WTC11 (cell line): ENCODE measurements around the gene IQCE. TPM values are rescaled to one million over a fixed set of nuclear protein-coding genes. Genes with fewer than 3 reads are reported as not detected.

Experiments used
- ATAC-seq: fragments of 200-7000 bp; cut with Tn5 transposase; 2 replicates; pipeline ENCODE4 v1.10.0; 2021; ENCODE audit warnings: mild to moderate bottlenecking, moderate library complexity
- CTCF ChIA-PET: fragments of 300-600 bp; sonication (Branson Sonifier 250); formaldehyde crosslinking; loops from one replicate; lab custom pipeline; 2021; ENCODE audit warnings: antibody characterized with exemption; lab: Charles Lee
- POLR2A ChIA-PET: fragments of 350-600 bp; sonication (Branson Sonifier 250); formaldehyde crosslinking; loops from one replicate; lab custom pipeline; 2021; ENCODE audit warnings: antibody characterized with exemption; lab: Charles Lee
- DNase-seq: peaks from one replicate; pipeline ENCODE4 v3.0.0; 2021; ENCODE audit warnings: low spot score
- H3K27ac Mint-ChIP-seq: 2 replicates; pipeline ENCODE4 v1.8.0; 2021; ENCODE audit warnings: mixed read lengths
- H3K27me3 Mint-ChIP-seq: 2 replicates; pipeline ENCODE4 v1.8.0; 2021; ENCODE audit warnings: low read depth, mild to moderate bottlenecking, moderate library complexity, mixed read lengths
- H3K36me3 Mint-ChIP-seq: 2 replicates; pipeline ENCODE4 v1.8.0; 2021; ENCODE audit warnings: mixed read lengths
- H3K4me1 Mint-ChIP-seq: 2 replicates; pipeline ENCODE4 v1.8.0; 2022; ENCODE audit warnings: mixed read lengths
- H3K4me3 Mint-ChIP-seq: 2 replicates; pipeline ENCODE4 v1.8.0; 2021; ENCODE audit warnings: mild to moderate bottlenecking, moderate library complexity, mixed read lengths
- H3K9me3 Mint-ChIP-seq: 2 replicates; pipeline ENCODE4 v1.8.0; 2021; ENCODE audit warnings: mixed read lengths
- AR ChIP-seq: fragments of 250-450 bp; sonication (Bioruptor Pico); IDR thresholded peaks from 2 replicates; pipeline ENCODE4 v1.9.0; 2021; ENCODE audit warnings: mild to moderate bottlenecking
- ARID4B ChIP-seq: sonication (generic); formaldehyde crosslinking; IDR thresholded peaks from 2 replicates; pipeline ENCODE4 v1.8.0; 2023; ENCODE audit warnings: missing genetic modification reagents, mild to moderate bottlenecking, borderline replicate concordance
- ATF1 ChIP-seq: sonication (generic); formaldehyde crosslinking; IDR thresholded peaks from 2 replicates; pipeline ENCODE4 v1.8.1; 2023; ENCODE audit warnings: mild to moderate bottlenecking, moderate library complexity, missing genetic modification reagents
- ETV6 ChIP-seq: sonication (generic); formaldehyde crosslinking; IDR thresholded peaks from 2 replicates; pipeline ENCODE4 v1.8.1; 2022; ENCODE audit warnings: mild to moderate bottlenecking, missing genetic modification reagents
- FOXP4 ChIP-seq: sonication (generic); formaldehyde crosslinking; IDR thresholded peaks from 2 replicates; pipeline ENCODE4 v1.8.0; 2022; ENCODE audit warnings: mild to moderate bottlenecking, missing genetic modification reagents
- GABPB1 ChIP-seq: sonication (generic); formaldehyde crosslinking; IDR thresholded peaks from 2 replicates; pipeline ENCODE4 v1.8.1; 2023; ENCODE audit warnings: mild to moderate bottlenecking, missing genetic modification reagents
- GRHL2 ChIP-seq: fragments of 250-450 bp; sonication (Bioruptor Pico); IDR thresholded peaks from 2 replicates; pipeline ENCODE4 v1.8.0; 2022; ENCODE audit warnings: mild to moderate bottlenecking, moderate library complexity; ENCODE audit not compliant: insufficient replicate concordance, severe bottlenecking
- GTF2I ChIP-seq: fragments of 250-450 bp; sonication (Bioruptor Pico); conservative IDR thresholded peaks from 2 replicates; pipeline ENCODE4 v1.4.0; 2021; ENCODE audit warnings: mild to moderate bottlenecking
- IRF2 ChIP-seq: sonication (generic); formaldehyde crosslinking; IDR thresholded peaks from 2 replicates; pipeline ENCODE4 v1.8.0; 2022; ENCODE audit warnings: low read depth, missing genetic modification reagents, borderline replicate concordance
- MAX ChIP-seq: sonication (generic); formaldehyde crosslinking; IDR thresholded peaks from 2 replicates; pipeline ENCODE4 v1.8.0; 2022; ENCODE audit warnings: mild to moderate bottlenecking, missing genetic modification reagents
- MYBL2 ChIP-seq: sonication (generic); formaldehyde crosslinking; IDR thresholded peaks from 2 replicates; pipeline ENCODE4 v1.8.1; 2023; ENCODE audit warnings: mild to moderate bottlenecking, moderate library complexity, missing genetic modification reagents
- SMAD4 ChIP-seq: sonication (generic); formaldehyde crosslinking; IDR thresholded peaks from 2 replicates; pipeline ENCODE4 v1.8.0; 2022; ENCODE audit warnings: mild to moderate bottlenecking, missing genetic modification reagents
- SOX15 ChIP-seq: fragments of 250-450 bp; sonication (Bioruptor Pico); IDR thresholded peaks from 2 replicates; pipeline ENCODE4 v1.9.0; 2021; ENCODE audit warnings: mild to moderate bottlenecking
- SP1 ChIP-seq: sonication (generic); formaldehyde crosslinking; conservative IDR thresholded peaks from 2 replicates; pipeline ENCODE4 v1.8.1; 2022; ENCODE audit warnings: missing genetic modification reagents
- TCF7 ChIP-seq: sonication (generic); formaldehyde crosslinking; IDR thresholded peaks from 2 replicates; pipeline ENCODE4 v1.8.0; 2022; ENCODE audit warnings: mild to moderate bottlenecking, low read depth, missing genetic modification reagents, moderate library complexity
- TEAD1 ChIP-seq: sonication (generic); formaldehyde crosslinking; IDR thresholded peaks from 2 replicates; pipeline ENCODE4 v1.8.0; 2022; ENCODE audit warnings: mild to moderate bottlenecking, missing genetic modification reagents
- TP53 ChIP-seq: sonication (generic); formaldehyde crosslinking; IDR thresholded peaks from 2 replicates; pipeline ENCODE4 v1.8.1; 2023; ENCODE audit warnings: mild to moderate bottlenecking, missing genetic modification reagents
- ZNF281 ChIP-seq: sonication (generic); formaldehyde crosslinking; IDR thresholded peaks from 2 replicates; pipeline ENCODE4 v1.8.0; 2023; ENCODE audit warnings: mild to moderate bottlenecking, missing genetic modification reagents
- ZNF423 ChIP-seq: fragments of 250-450 bp; sonication (Bioruptor Pico); IDR thresholded peaks from 2 replicates; pipeline ENCODE4 v2.1.2; 2022; ENCODE audit warnings: mild to moderate bottlenecking, moderate library complexity
- total RNA-seq: library from RNA; stranded (reverse); gene quantifications from 3 replicates; pipeline ENCODE4 v1.2.3, GENCODE V29; 2021
- TF ChIP-seq, protein P1 (sequence below): sonication (generic); formaldehyde crosslinking; conservative IDR thresholded peaks from 2 replicates; pipeline ENCODE4 v1.8.1; 2022; ENCODE audit warnings: mild to moderate bottlenecking, missing genetic modification reagents
- TF ChIP-seq, protein P2 (sequence below): sonication (generic); formaldehyde crosslinking; IDR thresholded peaks from 2 replicates; pipeline ENCODE4 v1.8.1; 2023; ENCODE audit warnings: mild to moderate bottlenecking, moderate library complexity, missing genetic modification reagents

The IQCE gene
- total RNA-seq, 1 experiment from 2014 or later, result 4.4 TPM

DNA sequence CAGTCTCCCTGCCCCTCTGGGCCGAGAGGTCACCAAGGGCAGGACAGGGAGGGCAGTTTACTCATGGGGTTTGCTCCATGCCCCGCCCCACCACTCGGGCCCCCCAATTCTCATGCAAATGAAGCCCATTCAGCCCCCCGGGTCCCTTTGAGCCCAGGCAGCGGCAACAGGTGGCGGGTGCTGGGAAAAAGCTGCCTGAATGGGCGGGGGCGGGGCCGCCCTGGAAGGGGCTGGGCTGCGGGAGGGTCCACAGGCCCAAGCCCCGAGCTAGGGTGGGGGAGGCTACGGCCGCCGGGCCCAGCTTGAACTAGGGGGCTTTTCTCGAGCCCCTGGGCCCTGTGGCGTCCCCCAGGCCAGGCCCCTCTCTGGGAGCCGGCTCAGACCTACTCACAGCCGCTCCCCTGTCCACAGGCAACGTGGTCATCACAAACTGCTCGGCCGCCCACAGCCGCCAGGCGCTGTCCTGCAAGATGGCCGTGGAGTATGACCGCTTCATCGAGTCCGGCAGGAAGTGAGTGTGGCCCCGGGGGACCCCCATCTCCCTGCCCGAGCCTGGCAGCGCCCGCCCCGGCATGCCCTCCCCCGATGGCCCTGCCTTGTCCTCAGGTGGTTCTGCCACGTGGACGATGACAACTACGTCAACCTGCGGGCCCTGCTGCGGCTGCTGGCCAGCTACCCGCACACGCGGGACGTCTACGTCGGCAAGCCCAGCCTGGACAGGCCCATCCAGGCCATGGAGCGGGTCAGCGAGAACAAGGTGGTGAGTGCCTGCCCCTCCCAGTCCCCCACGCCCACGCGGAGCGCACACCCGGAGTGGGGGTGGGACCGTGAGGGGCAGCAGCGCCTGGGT is 33.7 kb upstream of the IQCE start:
- ChIA-PET POLR2A (interaction anchor here (0.6 to 1.5 kb wide), 7 partner anchors 15 to 146 kb away, joined by 3 to 6 read pairs (median 3); partner anchors contain the start of gene BRAT1), CTCF (interaction anchor here (0.5 to 7.1 kb wide), 14 partner anchors 22 to 185 kb away, joined by 3 to 65 read pairs (median 4); partner anchors contain the start of gene BRAT1)
- peak overlapping the region; percentile 34 for H3K4me3 Mint-ChIP-seq
- ATAC-seq, result peak; percentile 63
- H3K27ac Mint-ChIP-seq, result no peak overlapping the region
- peaks cover 11% of the 10 kb centered on the region for H3K27me3 Mint-ChIP-seq
- no peaks in the 10 kb centered on the region for H3K9me3 Mint-ChIP-seq
- H3K4me1 Mint-ChIP-seq, result peaks cover 41% of the 10 kb centered on the region
- DNase-seq, result peak; percentile 88
- peaks cover 5% of the 10 kb centered on the region; the same call in 1 of the 2 replicates for H3K36me3 Mint-ChIP-seq
- TF ChIP-seq GRHL2, result no peak
- 0 out of 2 replicates have a peak, but pooled peaks have one; percentile 33 for TF ChIP-seq MAX (CRISPR knock-in tag)
- no peak for TF ChIP-seq GTF2I (CRISPR knock-in tag)
- TF ChIP-seq MYBL2 (CRISPR knock-in tag), result no peak
- peak; percentile 84 for TF ChIP-seq ZNF423 (CRISPR knock-in tag)
- TF ChIP-seq ARID4B (CRISPR knock-in tag), result 0 out of 2 replicates have a peak, but pooled peaks have one; percentile 9
- peak; percentile 84 for TF ChIP-seq SP1 (CRISPR knock-in tag)
- TF ChIP-seq IRF2, result no peak
- TF ChIP-seq TCF7 (CRISPR knock-in tag), result no peak
- TF ChIP-seq ZNF281, result 0 out of 2 replicates have a peak, but pooled peaks have one; percentile 45
- TF ChIP-seq GABPB1 (CRISPR knock-in tag), result no peak
- no peak for TF ChIP-seq AR (CRISPR knock-in tag)
- no peak for TF ChIP-seq SMAD4 (CRISPR knock-in tag)
- no peak for TF ChIP-seq TP53 (CRISPR knock-in tag)
- TF ChIP-seq, protein P1, sequence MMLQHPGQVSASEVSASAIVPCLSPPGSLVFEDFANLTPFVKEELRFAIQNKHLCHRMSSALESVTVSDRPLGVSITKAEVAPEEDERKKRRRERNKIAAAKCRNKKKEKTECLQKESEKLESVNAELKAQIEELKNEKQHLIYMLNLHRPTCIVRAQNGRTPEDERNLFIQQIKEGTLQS (CRISPR knock-in tag), result no peak
- TF ChIP-seq FOXP4 (CRISPR knock-in tag), result peak; percentile 24; the same call in 1 of the 2 replicates
- no peak for TF ChIP-seq SOX15 (CRISPR knock-in tag)
- TF ChIP-seq ATF1 (CRISPR knock-in tag), result no peak
- TF ChIP-seq TEAD1 (CRISPR knock-in tag), result peak; percentile 9; the same call in 1 of the 2 replicates
- TF ChIP-seq, protein P2, sequence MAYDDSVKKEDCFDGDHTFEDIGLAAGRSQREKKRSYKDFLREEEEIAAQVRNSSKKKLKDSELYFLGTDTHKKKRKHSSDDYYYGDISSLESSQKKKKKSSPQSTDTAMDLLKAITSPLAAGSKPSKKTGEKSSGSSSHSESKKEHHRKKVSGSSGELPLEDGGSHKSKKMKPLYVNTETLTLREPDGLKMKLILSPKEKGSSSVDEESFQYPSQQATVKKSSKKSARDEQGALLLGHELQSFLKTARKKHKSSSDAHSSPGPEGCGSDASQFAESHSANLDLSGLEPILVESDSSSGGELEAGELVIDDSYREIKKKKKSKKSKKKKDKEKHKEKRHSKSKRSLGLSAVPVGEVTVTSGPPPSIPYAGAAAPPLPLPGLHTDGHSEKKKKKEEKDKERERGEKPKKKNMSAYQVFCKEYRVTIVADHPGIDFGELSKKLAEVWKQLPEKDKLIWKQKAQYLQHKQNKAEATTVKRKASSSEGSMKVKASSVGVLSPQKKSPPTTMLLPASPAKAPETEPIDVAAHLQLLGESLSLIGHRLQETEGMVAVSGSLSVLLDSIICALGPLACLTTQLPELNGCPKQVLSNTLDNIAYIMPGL, result no peak; the same call in 1 of the 2 replicates
- peak; percentile 69; the same call in 1 of the 2 replicates for TF ChIP-seq ETV6 (CRISPR knock-in tag)
